NCI-H146 treated with DMSO at 0.1 percent for 48 hours (cell line): ENCODE measurements around the gene PLD3.
"Not testable (repeated sequence)": the region's sequence is repeated elsewhere in the genome, so short reads cannot be mapped to it uniquely, and the experiment has no call there.

Source experiments
- DNase-seq: peaks from one replicate; lab custom pipeline; 2025; ENCODE audit not compliant: unreplicated experiment; lab: John Stamatoyannopoulos, UW

Gene PLD3

GRCh38 chr19:40363069-40363468 lies 14.6 kb downstream of the PLD3 start:
- DNase-seq, result no peak

GRCh38 chr19:40365010-40365409 lies 16.5 kb downstream of the PLD3 start:
- DNase-seq, result no peak

GRCh38 chr19:40365613-40366401 lies 17.3 kb downstream of the PLD3 start:
- DNase-seq, result no peak

- no peak for DNase-seq
These were observed 18.4 kb downstream of the PLD3 start for GRCh38 chr19:40366697-40367561.

GRCh38 chr19:40367577-40368434 lies 19.3 kb downstream of the PLD3 start:
- no peak for DNase-seq

- no peak for DNase-seq
These were observed 21.3 kb downstream of the PLD3 start for GRCh38 chr19:40369797-40370196.

- DNase-seq, result not testable (repeated sequence)
These were observed 21.8 kb downstream of the PLD3 start for GRCh38 chr19:40370253-40370652.

GRCh38 chr19:40370997-40371801 lies 22.7 kb downstream of the PLD3 start:
- no peak for DNase-seq

GRCh38 chr19:40371802-40372122 lies 23.3 kb downstream of the PLD3 start:
- DNase-seq, result no peak

- no peak for DNase-seq
These were observed 25.6 kb downstream of the PLD3 start for GRCh38 chr19:40374084-40374483.

- DNase-seq, result no peak
These were observed 27.9 kb downstream of the PLD3 start for GRCh38 chr19:40376286-40376862.

- DNase-seq, result no peak
These were observed 29.4 kb downstream of the PLD3 start for GRCh38 chr19:40377876-40378385.

GRCh38 chr19:40378509-40378908 lies 30.0 kb downstream of the PLD3 start:
- no peak for DNase-seq

GRCh38 chr19:40379446-40380198 lies 31.1 kb downstream of the PLD3 start:
- no peak for DNase-seq

- DNase-seq, result no peak
These were observed 31.9 kb downstream of the PLD3 start for GRCh38 chr19:40380199-40381037.

GRCh38 chr19:40381321-40381720 lies 32.8 kb downstream of the PLD3 start:
- DNase-seq, result no peak

GRCh38 chr19:40383668-40384248 lies 35.3 kb downstream of the PLD3 start:
- DNase-seq, result peak; percentile 24

- no peak for DNase-seq
These were observed 38.7 kb downstream of the PLD3 start for GRCh38 chr19:40387155-40387554.
